Liver (tissue), 9 donors: ENCODE data around the gene STRA6. TPM values are rescaled to one million over a fixed set of nuclear protein-coding genes. Genes with fewer than 3 reads are reported as not detected.

Experiments used
- DNase-seq: peaks from one replicate; pipeline ENCODE4 v3.0.0-alpha.2; 2017; ENCODE audit warnings: low spot score
- H3K27ac ChIP-seq, 2 donors: one replicate each; pipeline ENCODE4 v1.7.0; 2013; ENCODE audit warnings: inconsistent platforms in 2 of 2, low read length in 2 of 2, control low read depth in 1 of 2, low read depth in 1 of 2, mild to moderate bottlenecking in 1 of 2
- H3K27me3 ChIP-seq, 4 donors: one replicate each; pipeline versions ENCODE4 v1.6.1 to v1.7.0; 2013; ENCODE audit warnings: low read length in 3 of 4, inconsistent platforms in 1 of 4, mild to moderate bottlenecking in 1 of 4, moderate library complexity in 1 of 4; ENCODE audit not compliant: control insufficient read depth in 4 of 4, insufficient read depth in 4 of 4
- H3K36me3 ChIP-seq, 4 donors: one replicate each; pipeline versions ENCODE4 v1.6.1 to v1.7.0; 2013; ENCODE audit warnings: low read length in 3 of 4, mild to moderate bottlenecking in 3 of 4, low read depth in 1 of 4, moderate library complexity in 1 of 4; ENCODE audit not compliant: control insufficient read depth in 4 of 4, insufficient read depth in 3 of 4
- H3K4me1 ChIP-seq, 4 donors: one replicate each; pipeline versions ENCODE4 v1.6.1 to v1.7.0; 2013; ENCODE audit warnings: low read length in 3 of 4, mild to moderate bottlenecking in 3 of 4, moderate library complexity in 1 of 4; ENCODE audit not compliant: control insufficient read depth in 4 of 4, insufficient read depth in 4 of 4
- H3K4me3 ChIP-seq, 3 donors: one replicate each; pipeline versions ENCODE4 v1.6.1 to v1.7.0; 2013; ENCODE audit warnings: low read length in 3 of 3, control low read depth in 1 of 3, low read depth in 1 of 3, mild to moderate bottlenecking in 1 of 3
- H3K9ac ChIP-seq, 2 donors: one replicate each; pipeline ENCODE4 v1.7.0; 2013; ENCODE audit warnings: low read length in 2 of 2, mild to moderate bottlenecking in 2 of 2, moderate library complexity in 2 of 2, control low read depth in 1 of 2, low read depth in 1 of 2
- H3K9me3 ChIP-seq, 4 donors: one replicate each; pipeline versions ENCODE4 v1.6.1 to v1.7.0; 2013; ENCODE audit warnings: low read length in 3 of 4; ENCODE audit not compliant: control insufficient read depth in 4 of 4
- ATF3 ChIP-seq: IDR thresholded peaks from 2 replicates; pipeline ENCODE4 v1.6.1; 2016; ENCODE audit warnings: antibody characterized with exemption
- CTCF ChIP-seq: fragments of 150-350 bp; IDR thresholded peaks from 2 replicates; pipeline ENCODE4 v1.5.1; 2017; ENCODE audit warnings: improper control_type of control experiment, low read depth, low read length; ENCODE audit not compliant: missing input control
- FOXA1 ChIP-seq: IDR thresholded peaks from 2 replicates; pipeline ENCODE4 v1.6.1; 2016; ENCODE audit warnings: antibody characterized with exemption
- FOXA2 ChIP-seq: IDR thresholded peaks from 2 replicates; pipeline ENCODE4 v1.6.1; 2016; ENCODE audit warnings: antibody characterized with exemption
- HNF4A ChIP-seq, 2 donors: conservative IDR thresholded peaks; 2 replicates each; pipeline ENCODE4 v1.6.1; 2016; ENCODE audit warnings: antibody characterized with exemption in 2 of 2, mild to moderate bottlenecking in 2 of 2
- HNF4G ChIP-seq: IDR thresholded peaks from 2 replicates; pipeline ENCODE4 v1.6.1; 2016; ENCODE audit warnings: antibody characterized with exemption
- JUND ChIP-seq, 2 donors: IDR thresholded peaks; 2 replicates each; pipeline ENCODE4 v1.6.1; 2016; ENCODE audit warnings: antibody characterized with exemption in 2 of 2
- MAX ChIP-seq: IDR thresholded peaks from 2 replicates; pipeline ENCODE4 v1.6.1; 2016; ENCODE audit warnings: antibody characterized with exemption
- NR2F2 ChIP-seq: IDR thresholded peaks from 2 replicates; pipeline ENCODE4 v1.6.1; 2016; ENCODE audit warnings: antibody characterized with exemption
- RXRA ChIP-seq, 2 donors: IDR thresholded peaks; 2 replicates each; pipeline ENCODE4 v1.6.1; 2017 to 2018; ENCODE audit warnings: antibody characterized with exemption in 2 of 2, mild to moderate bottlenecking in 1 of 2
- TAF1 ChIP-seq: conservative IDR thresholded peaks from 2 replicates; pipeline ENCODE4 v1.6.1; 2016; ENCODE audit warnings: antibody characterized with exemption, mild to moderate bottlenecking
- ZBTB33 ChIP-seq: IDR thresholded peaks from 2 replicates; pipeline ENCODE4 v1.6.1; 2016; ENCODE audit warnings: antibody characterized with exemption
- WGBS: extraction: QIAGEN DNeasy Blood & Tissue Kit; methylation state at CpG from one replicate; pipeline ENCODE4 v1.1.7; 2013; 5-methylcytosine and 5-hydroxymethylcytosine counted together
- polyA plus RNA-seq, 2 donors: library from polyadenylated mRNA; stranded (reverse) in 1 of 2; unstranded in 1 of 2; fragments of 200-250 nt in 1 of 2; fragments of >200 nt in 1 of 2; fragmentation: Nextera tagmentation in 1 of 2; extraction: Ambion mirVana in 1 of 2; gene quantifications; one replicate each; pipeline versions ENCODE4 v1.2.1 to v1.2.3, GENCODE V29; 2013 to 2015
- total RNA-seq, 2 donors: library from RNA; depleted of rRNA; stranded (reverse); fragments of >200 nt; gene quantifications; one replicate each; pipeline ENCODE4 v1.2.3, GENCODE V29; 2014
- donor health status: healthy.
- donor health status: healthy.
- donor health status: healthy.
- donor health status: healthy.
- donor health status: healthy.

STRA6 gene
- total and polyA plus RNA-seq, 4 donors = 3.1 TPM; not detected in 3

GRCh38 chr15:74252291-74252690 lies 49.7 kb upstream of the STRA6 start (continued):
- TF ChIP-seq ZBTB33 (no peak), RXRA (IDR thresholded peaks at IDR 0.05) (no peak), FOXA2 (no peak), NR2F2 (no peak), ATF3 (no peak), FOXA1 (no peak), TAF1 (no peak), JUND (IDR thresholded peaks at IDR 0.05) (no peak), MAX (no peak), HNF4G (no peak), HNF4A (conservative IDR thresholded peaks at IDR 0.05) (no peak)

- no peak for DNase-seq
- H3K9ac ChIP-seq = no peak overlapping the region
- H3K36me3 ChIP-seq = no peaks in the 10 kb centered on the region
- 31% methylated on average over 5 of the region's 5 CpGs for WGBS
- no peaks in the 10 kb centered on the region for H3K9me3 ChIP-seq
- H3K4me3 ChIP-seq = no peak overlapping the region
- peaks cover 0 to 8% (median 4%) of the 10 kb centered on the region in 4 donors for H3K4me1 ChIP-seq
- H3K27ac ChIP-seq = no peak overlapping the region
- H3K27me3 ChIP-seq = no peaks in the 10 kb centered on the region
- TF ChIP-seq HNF4G (no peak), RXRA (IDR thresholded peaks at IDR 0.05) (peak in 1 of 2 donors; percentile 27)
Measured at GRCh38 chr15:74251131-74251811, 48.7 kb upstream of the STRA6 start.

- TF ChIP-seq CTCF = no peak
Measured at GRCh38 chr15:74250266-74250665, 47.7 kb upstream of the STRA6 start.

More at GRCh38 chr15:74250266-74250665, 47.7 kb upstream of the STRA6 start:
- Histone ChIP-seq H3K9me3 (no peaks in the 10 kb centered on the region), H3K4me1 (peaks cover 0 to 8% (median 4%) of the 10 kb centered on the region in 4 donors), H3K27me3 (peaks cover 0 to 3% (median 0%) of the 10 kb centered on the region in 4 donors), H3K9ac (no peak overlapping the region), H3K36me3 (no peaks in the 10 kb centered on the region), H3K27ac (no peak overlapping the region), H3K4me3 (no peak overlapping the region)
- WGBS = 83% methylated on average over 6 of the region's 6 CpGs
- no peak for DNase-seq
